NCI-H2196 treated with DMSO at 0.1 percent for 48 hours (cell line): ENCODE measurements around the gene KCNK13.

Experiments used
- DNase-seq: peaks from one replicate; lab custom pipeline; 2025; ENCODE audit not compliant: unreplicated experiment; lab: John Stamatoyannopoulos, UW

The KCNK13 gene

DNA sequence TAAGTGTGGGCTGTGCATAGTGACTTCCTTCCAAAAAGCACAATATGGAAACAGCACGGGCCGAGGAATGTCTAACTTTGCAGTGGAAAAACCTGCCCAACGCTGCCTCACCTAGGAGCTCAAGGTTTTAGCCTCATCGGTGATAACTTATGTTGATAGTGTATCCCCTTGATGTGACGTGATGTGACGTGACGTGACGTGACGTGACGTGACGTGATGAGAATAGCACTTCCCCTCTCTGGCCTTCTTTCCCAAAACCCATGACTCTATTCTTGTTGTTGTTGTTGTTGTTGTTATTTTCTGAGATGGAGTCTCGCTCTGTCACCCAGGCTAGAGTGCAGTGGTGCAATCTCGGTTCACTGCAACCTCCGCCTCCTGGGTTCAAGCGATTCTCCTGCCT is 64.5 kb downstream of the KCNK13 start:
- DNase-seq: no peak

DNA sequence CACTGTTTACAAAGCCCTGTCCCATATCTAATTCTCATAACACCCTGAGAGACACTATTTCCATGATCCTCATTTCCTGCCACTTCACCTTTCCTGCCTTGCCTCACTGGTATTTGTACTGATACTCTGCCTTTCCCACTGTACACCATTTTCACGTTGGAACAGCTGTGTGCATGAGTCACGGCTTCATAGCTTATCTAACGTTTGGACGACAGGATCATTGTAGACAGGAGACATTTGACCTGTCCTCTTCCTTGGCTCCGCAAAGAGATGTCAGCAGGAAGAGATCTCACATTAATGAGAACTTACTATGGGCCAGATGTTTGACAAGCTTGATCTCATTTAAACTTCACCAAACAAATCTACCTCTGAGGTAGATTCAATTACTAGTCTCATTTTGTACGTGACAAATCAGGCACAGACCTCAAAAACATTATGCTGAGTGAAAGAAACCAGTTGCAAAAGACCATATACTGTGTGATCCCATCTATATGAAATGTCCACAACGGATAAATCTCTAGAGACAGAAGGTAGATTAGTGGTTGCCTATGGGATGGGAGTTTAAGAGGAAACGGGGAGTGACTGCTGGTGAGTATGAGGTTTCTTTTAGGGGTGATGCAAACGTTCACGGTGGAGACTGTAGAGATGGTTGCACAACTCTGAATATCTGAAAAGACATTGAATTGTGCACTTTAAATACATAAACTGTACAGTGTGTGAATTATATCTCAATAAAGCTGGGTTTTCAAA is 71.2 kb downstream of the KCNK13 start:
- no peak for DNase-seq

- no peak for DNase-seq
Measured at GRCh38 chr14:90136904-90137303, 75.1 kb downstream of the KCNK13 start.

- no peak for DNase-seq
Measured at GRCh38 chr14:90137807-90138206, 76.0 kb downstream of the KCNK13 start.

DNA sequence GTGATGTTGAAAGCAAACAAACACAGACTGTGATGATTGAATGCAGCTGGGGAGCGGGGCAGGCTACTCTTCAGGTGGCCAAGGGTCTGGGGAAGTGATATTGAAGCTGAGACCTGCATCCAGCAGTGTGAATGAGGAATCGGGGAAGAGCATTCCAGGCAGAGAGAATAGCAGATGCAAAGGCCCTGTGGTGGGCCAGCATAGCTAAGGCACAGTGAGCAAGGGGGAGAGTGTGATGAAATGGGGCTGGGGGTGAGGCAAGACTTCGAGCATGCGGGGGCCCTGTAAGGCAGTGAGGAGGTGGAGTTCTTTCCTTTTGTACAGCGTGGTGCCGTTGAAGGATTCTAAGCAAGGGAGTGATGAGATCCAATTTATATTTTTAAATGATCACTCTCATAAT is 77.4 kb downstream of the KCNK13 start:
- no peak for DNase-seq

DNA sequence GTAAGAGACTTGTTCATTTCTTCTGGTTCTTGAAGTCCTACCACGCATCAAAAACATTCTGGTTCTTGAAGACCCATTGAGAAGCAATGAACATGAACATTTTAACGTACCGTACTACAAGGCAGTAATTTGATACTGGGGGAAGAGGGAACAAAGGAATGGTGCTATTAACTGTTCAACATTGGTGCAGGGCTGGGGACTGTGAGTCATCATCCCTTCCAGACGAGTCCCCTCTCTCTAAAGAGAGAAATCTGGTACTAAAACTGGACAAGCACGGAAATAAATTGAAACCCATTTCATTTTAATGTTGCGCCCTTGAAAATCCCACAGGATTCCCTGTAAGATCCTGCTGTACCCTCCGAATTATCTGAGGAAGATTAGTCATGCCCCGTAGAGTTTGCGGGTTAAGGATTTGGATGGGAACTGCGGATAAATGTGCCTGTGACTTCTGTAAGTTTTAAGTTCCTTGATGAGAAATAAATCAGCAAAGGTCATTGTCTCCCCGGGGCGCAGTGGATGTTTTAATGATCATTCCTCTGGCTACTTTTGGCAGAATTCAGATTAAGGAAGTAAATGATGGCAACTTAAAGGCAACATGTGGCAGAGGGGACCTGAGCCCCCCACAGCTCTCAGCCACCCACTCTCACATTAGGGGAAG is 78.6 kb downstream of the KCNK13 start:
- DNase-seq: no peak

DNA sequence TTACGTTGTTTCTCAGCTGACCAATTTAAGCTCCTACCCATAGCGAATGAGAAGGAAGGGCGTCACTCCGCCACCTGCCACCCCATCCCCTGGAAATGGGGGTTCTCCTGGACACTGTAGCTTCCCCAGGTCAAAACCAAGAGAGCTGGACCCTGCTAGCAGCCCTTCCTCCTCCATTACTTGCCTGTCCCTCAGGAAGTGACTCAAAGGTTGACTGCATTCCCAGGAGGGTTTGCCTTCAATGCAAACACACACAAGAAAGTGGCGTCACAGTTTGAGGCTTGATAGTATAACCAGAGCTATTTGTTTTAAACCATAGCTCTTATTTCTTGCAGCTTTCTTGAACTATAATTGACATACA is 79.1 kb downstream of the KCNK13 start:
- DNase-seq: no peak

DNA sequence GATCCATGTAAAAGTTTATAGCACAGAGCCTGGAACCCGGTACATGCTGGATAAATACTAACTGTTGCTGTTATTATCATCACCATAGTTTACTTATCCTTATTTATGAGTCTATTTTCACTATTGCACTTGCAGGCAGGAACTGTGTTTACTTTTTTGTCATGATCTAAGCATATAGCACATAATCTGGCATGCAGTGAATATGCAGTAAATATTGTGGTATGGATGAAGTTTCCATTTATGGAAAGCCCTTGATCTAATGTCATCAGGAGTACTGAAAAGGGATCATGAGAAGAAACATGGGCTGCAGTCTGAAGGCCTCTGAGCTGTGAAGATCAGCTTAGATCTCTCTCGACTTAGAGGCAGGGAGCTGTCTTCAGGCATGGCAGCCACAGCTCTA is 91.6 kb downstream of the KCNK13 start:
- DNase-seq: no peak

DNA sequence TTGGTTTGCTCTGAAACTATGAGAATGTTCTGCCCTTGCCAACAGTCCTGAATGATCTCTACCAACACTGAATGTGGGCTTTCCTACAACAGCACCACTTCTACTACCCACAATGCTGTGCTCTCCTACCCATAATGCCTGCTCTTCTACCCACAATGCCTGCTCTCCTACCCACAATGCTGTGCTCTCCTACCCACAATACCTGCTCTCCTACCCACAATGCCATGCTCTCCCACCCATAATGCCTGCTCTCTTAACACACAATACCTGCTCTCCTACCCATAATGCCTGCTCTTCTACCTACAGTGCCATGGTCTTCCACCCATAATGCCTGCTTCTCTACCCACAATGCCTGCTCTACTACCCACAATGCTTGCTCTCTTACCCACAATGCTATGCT is 92.3 kb downstream of the KCNK13 start:
- DNase-seq: no peak

DNA sequence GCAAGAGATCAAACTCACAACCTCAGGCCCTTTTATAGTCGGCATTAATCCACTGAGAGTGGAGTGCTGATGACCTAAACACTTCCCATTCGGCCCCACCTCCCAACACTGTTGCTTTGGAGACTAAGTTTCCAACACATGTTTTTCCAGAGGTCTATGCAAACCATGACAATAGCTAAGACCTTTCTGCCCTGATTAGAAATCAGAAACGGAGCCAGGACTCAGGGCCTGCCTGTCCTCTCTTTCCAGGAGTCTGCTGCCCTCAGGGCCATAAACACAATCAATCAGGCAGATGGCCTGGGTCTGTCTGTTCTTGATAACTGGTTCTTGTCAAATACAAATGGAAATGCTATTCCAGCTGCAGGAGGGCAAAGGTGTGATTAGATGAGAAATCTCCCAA is 97.4 kb downstream of the KCNK13 start:
- DNase-seq: no peak

- no peak for DNase-seq
Measured at GRCh38 chr14:90159688-90160087, 97.9 kb downstream of the KCNK13 start.

DNA sequence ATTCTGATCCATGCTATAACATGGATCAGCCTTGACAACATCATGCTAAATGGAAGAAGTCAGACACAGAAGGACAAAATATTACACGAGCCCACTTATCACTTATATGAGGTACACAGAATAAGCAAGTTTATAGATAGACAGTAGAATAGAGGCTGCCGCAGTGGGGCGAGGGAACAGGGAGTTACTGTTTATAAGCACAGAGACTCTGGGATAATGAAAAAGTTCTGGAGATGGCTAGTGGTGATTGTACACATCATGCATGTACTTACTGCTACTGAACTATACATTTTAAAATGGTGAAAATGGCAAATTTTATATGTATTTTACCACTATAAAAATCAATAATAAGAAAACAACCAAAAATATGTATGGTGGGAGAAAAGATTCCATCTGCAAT is 99.3 kb downstream of the KCNK13 start:
- DNase-seq: no peak

DNA sequence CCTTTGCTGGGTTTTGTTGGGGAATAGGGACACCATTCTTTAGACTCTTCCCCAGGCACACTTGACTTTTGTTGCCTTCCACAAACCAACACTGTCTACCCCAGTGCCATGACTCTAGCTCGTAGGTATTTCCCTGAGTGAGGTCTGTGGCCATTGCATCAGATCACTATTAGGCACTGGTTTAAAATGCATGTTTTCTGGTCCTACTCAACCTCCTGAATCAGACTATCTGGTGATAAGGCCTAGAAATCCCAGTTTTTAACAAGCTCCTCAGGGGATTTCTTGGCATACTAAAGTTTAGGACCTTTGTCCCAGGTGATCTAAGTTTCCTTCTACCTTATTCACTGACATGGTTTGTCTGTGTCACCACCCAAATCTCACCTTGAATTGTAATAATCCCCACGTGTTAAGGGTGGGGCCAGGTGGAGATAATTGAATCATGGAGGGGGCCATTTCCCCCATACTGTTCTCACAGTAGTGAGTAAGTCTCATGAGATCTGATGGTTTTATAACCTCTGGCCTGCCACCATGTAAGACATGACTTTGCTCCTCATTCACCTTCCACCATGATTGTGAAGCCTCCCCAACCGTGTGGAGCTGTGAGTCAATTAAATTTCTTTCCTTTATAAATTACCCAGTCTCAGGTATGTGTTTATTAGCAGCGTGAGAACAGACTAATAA is 106.8 kb downstream of the KCNK13 start:
- no peak for DNase-seq

DNA sequence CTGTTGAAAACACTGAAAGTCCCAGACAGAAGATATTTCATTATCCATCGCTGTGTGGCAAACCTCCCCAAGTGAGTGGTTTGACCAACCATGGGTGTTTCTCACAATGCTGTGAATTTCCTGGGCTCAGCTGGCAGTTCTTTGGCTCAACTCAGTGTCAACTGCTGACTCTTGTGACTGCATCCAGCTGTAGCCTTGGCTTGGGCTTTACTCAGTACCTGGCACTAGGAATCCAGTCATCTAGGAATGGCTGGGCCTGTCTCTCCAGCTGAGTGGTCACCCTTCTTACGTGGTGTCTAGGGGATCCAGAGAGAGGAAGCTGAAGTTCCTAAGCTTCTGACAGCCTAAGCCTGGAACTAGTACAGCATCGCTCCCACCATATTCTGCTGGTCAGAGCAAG is 113.8 kb downstream of the KCNK13 start:
- no peak for DNase-seq

GRCh38 chr14:90177539-90178189 is 115.9 kb downstream of the KCNK13 start:
- no peak for DNase-seq

GRCh38 chr14:90179357-90179756 is 117.6 kb downstream of the KCNK13 start:
- no peak for DNase-seq

- no peak for DNase-seq
Measured at GRCh38 chr14:90179809-90180779, 118.3 kb downstream of the KCNK13 start.

DNA sequence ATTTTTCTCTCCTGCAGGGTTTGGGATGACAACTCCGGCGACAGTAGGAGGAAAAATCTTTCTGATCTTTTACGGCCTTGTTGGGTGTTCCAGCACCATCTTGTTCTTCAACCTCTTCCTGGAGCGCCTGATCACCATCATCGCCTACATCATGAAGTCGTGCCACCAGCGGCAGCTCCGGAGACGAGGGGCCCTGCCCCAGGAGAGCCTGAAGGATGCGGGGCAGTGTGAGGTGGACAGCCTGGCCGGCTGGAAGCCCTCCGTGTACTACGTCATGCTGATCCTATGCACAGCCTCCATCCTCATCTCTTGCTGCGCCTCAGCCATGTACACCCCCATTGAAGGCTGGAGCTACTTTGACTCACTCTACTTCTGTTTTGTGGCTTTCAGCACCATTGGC is 122.3 kb downstream of the KCNK13 start:
- no peak for DNase-seq

GRCh38 chr14:90184571-90185266 is 122.9 kb downstream of the KCNK13 start:
- DNase-seq: no peak

- no peak for DNase-seq
Measured at GRCh38 chr14:90188588-90188987, 126.8 kb downstream of the KCNK13 start.
